GM13976 (cell line): ENCODE data around the gene HDAC7.

Experiments
- DNase-seq: peaks from one replicate; pipeline ENCODE4 v3.0.0; 2012; ENCODE audit warnings: low spot score
- in situ Hi-C: fragments of 300-500 bp; cut with MboI; formaldehyde crosslinking; loops from one replicate; pipeline ENCODE4 v1.12.0; 2022; ENCODE audit warnings: low sequenced_read_pairs, mixed read lengths, inconsistent platforms; ENCODE audit not compliant: unreplicated experiment
- TF ChIP-seq, protein P1 (sequence below): IDR thresholded peaks from 2 replicates; pipeline ENCODE4 v1.5.1; 2012; ENCODE audit warnings: borderline replicate concordance, mild to moderate bottlenecking; ENCODE audit not compliant: insufficient read depth; ENCODE audit errors: extremely low read depth, missing control alignments, control extremely low read depth

The HDAC7 gene

DNA sequence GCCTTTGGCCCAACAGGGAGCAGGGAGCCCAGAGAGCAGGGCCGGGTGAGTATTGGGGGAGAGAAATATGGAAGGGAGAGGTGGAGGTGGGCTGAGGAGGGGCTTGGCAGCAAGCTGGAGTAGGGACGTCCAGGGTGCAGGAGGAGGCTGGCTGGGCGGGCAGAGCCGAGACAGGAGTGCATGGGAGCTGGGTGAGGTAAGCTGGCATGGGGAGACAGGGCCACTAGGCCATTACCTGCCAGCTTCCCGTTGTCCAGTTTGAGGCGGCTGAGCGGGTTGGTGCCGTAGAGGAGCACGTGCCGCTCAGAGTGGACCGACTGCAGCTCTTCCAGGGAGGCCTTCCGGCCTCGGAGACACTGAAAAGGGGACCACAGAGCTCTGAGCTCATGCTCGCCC is 28.4 kb downstream of the HDAC7 start:
- in situ Hi-C loops = no loop called here
- TF ChIP-seq, protein P1, sequence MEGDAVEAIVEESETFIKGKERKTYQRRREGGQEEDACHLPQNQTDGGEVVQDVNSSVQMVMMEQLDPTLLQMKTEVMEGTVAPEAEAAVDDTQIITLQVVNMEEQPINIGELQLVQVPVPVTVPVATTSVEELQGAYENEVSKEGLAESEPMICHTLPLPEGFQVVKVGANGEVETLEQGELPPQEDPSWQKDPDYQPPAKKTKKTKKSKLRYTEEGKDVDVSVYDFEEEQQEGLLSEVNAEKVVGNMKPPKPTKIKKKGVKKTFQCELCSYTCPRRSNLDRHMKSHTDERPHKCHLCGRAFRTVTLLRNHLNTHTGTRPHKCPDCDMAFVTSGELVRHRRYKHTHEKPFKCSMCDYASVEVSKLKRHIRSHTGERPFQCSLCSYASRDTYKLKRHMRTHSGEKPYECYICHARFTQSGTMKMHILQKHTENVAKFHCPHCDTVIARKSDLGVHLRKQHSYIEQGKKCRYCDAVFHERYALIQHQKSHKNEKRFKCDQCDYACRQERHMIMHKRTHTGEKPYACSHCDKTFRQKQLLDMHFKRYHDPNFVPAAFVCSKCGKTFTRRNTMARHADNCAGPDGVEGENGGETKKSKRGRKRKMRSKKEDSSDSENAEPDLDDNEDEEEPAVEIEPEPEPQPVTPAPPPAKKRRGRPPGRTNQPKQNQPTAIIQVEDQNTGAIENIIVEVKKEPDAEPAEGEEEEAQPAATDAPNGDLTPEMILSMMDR = no peak
- DNase-seq = no peak

DNA sequence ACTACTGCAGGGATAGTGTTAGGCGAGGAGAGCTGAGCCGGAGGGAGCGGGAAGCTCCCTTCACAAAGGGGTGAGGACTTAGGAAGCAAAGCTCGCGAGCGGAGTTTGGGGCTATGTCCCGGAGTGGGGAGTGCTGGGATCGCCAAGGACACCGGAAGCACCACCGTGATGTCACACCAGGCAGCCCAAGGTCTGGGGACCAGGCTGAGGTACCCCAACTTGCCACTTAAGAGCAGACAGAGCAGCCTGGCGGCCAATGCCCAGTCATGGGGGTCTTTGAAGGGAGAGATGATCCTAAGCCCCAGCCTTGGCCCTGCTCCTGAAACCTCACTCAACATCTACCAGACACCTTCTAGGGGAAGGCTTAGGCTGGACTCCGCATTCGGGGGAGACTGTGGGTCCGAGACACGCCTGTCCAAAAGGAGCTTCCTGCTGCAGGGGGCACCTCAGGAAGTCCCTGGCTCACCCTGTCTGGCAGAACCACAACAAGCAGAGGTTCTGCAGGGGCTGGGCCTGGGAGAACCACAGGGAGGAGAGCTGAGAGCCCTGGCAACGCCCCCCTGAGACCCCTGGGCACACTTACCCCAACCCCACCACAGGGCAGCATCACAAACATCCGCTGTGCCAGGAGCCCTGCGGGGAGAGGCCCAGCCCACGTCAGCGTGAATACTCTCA is 28.9 kb downstream of the HDAC7 start:
- no peak for DNase-seq
- in situ Hi-C loops = no loop called here
- TF ChIP-seq, protein P1 = no peak

DNA sequence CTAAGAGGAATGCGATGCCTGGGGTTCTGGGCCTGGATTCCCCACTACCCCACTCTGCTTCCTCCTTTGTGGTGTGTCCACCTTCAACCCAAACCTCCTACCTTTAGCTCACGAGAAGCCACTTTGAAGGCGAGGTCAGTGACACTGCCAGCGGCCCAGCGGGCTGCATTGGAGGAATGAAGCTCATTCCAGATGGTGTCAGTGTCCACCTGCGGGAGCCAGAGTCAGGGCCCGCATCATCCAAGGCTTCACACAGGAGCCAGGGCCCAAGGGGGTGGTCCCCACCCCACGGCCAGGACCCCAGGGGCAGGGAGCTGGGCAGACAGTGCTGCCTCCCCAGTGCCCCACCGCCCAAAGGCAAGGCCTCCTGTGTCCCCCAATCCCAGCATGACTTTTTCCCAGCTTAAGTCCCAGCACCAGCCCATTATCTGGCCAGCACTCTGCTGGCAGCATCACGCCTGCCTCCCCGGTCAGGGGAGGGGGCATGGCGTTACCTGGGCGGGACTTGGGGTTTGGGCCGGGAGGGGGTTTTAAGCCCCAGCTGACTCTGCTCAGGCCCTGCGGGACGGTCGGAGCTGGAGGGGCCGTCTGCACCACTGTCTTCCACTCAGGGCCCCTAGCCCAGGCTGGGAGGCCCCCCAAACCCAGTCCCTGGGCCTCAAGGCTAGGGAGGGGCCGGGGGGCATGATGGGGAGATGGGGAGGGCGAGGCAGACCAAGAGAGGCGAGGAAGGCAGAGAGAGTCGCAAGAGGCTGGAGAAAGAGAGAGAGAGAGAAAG is 29.8 kb downstream of the HDAC7 start:
- in situ Hi-C loops = no loop called here

DNA sequence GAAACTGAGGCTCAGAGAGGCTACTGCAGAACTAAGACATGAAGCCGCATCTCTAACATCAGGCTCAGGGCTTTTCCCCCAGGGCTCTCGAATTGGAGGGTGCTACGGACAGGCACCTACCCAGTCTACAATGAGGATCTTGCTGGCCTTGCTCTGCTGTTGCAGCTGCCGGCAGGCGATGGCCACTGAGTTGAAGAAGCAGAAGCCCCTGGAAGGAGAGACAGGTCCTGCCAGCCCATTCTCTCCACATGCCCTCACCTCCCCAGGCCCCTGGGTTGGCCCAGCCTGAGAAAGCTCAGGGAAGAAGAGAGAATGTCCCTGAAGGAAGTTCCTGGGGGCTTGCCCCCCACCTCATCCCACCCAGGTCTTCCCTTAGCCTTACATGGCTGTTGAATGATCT is 30.6 kb downstream of the HDAC7 start:
- in situ Hi-C loops = no loop called here
- TF ChIP-seq, protein P1 = no peak
- DNase-seq = no peak

More for the DNA sequence above, 29.8 kb downstream of the HDAC7 start:
- no peak for DNase-seq
- TF ChIP-seq, protein P1 = no peak

DNA sequence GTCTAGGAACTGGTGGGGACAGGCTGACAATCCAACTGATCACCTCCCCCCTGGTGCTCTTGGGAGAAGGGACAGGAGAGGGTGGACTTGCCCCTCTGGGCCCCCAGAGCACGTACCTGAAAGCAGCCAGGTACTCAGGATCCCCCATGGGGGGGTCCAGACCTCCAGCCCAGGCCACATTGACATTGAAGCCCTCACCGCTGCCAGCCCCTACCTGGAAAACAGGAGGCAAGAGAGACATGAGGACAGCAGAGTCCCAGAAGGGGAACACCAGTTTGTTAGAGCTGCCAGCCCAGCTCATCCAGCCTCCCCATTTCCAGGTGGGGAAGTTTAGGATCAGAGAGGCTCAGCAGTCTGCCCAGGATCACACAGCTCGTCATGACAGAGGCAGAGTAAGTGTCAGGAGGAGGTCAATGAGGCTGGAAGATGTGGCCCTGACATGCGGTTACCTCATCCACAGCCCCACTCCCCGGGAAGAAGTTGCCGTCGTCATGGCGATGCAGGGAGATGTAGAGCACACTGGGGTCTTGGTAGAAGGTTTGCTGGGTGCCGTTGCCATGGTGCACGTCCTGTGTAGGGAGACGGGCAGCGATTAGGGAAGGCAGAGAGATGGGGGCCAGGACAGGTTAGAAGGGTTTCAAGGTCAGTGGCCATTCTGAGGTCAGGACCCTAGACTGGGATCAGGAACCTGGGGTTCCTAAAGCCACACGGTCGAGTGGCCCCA is 31.9 kb downstream of the HDAC7 start:
- in situ Hi-C loops = no loop called here
- no peak for DNase-seq
- TF ChIP-seq, protein P1 = no peak

DNA sequence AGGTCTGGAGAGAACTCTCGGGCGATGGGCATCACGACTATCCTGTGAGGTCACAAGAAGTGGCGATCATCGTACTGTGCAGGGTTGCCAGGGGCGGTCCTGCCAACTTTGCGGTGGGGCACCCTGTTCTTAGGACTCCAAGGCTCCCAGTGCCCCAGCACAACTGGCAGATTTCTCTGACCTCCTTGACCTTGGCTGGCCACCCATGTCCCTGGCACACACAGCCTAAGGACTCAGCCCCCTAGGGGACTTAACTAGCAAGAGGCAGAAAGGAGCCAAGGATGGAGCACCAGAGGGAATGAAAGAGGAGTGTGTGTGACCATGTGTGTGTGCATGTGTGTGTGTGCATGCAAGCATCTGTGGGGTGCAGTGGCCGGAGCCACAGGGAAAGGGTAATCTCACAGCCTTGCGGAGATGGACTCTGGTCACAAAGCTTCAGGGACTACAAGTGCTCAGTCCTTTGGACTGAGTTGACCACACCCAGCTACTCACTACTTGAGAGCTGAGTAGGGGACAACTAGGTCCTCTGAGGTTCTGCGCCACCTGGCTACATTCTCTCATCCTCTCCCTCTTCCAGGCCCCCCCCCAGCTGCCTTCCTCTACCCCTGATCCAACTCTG is 32.9 kb downstream of the HDAC7 start:
- DNase-seq = no peak
- TF ChIP-seq, protein P1 = no peak
- in situ Hi-C loops = no loop called here
